ENCODE measurements around the gene THSD7A. TPM values are rescaled to one million over a fixed set of nuclear protein-coding genes. Genes with fewer than 3 reads are reported as not detected.

THSD7A gene
- total and polyA plus RNA-seq, 9 of the 15 experiments (the other 6 are each of a cell fraction or from before 2014, with no cell fraction given), result 0.01 to 0.02 TPM; not detected in 7

DNA sequence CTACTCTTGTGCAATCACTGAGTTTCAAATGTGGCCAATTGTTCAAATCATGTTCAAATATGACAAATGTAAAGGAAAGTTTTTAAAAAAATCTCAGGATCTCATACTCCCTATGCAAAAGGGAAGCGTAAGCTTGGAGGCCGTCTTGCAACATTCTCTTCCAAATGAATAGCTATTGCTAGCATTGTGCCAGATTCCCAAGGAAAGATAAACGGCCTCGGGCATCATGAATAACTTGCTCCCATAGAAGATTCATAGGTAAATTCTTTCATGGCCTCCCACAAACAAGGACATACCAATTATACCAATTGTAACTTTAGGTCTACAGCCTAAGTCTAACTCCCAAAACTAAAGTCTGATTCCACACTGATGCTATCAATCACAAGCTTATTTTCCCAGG is 416.9 kb downstream of the THSD7A start:
- Histone ChIP-seq H3K4me2 (ENCODE audit: insufficient read depth, low read length) (no peak overlapping the region), H3K4me3 (no peak overlapping the region), H3K9me1 (ENCODE audit: control insufficient read depth, insufficient read depth, low read length) (no peaks in the 10 kb centered on the region), H3K36me3 (ENCODE audit: control insufficient read depth, insufficient read depth, low read length) (no peaks in the 10 kb centered on the region), H3K27ac (ENCODE audit: extremely low read depth, low read depth, low read length) (no peak overlapping the region), H4K20me1 (replicated peaks; ENCODE audit: control insufficient read depth, insufficient read depth, low read length) (no peaks in the 10 kb centered on the region), H2AFZ (ENCODE audit: low read depth, low read length) (no peak overlapping the region), H3K4me1 (replicated peaks in 1 of 2; ENCODE audit: control insufficient read depth in 2 of 2, insufficient read depth in 2 of 2, low read length in 2 of 2) (no peaks in the 10 kb centered on the region), H3K27me3 (ENCODE audit: control insufficient read depth in 2 of 2, insufficient read depth in 2 of 2, low read length in 2 of 2) (no peaks in the 10 kb centered on the region), H3K9ac (ENCODE audit: insufficient read depth in 1 of 2, low read depth in 2 of 2, low read length in 2 of 2) (no peak overlapping the region), H3K9me3 (replicated peaks; ENCODE audit: control insufficient read depth, insufficient read depth, low read depth, low read length) (no peaks in the 10 kb centered on the region), H3K79me2 (ENCODE audit: control insufficient read depth, insufficient read depth, low read length) (no peaks in the 10 kb centered on the region)
- TF ChIP-seq SMAD3 (CRISPR knock-in tag; conservative IDR thresholded peaks at IDR 0.05), result no peak
- no peak for TF ChIP-seq HNRNPK (IDR thresholded peaks at IDR 0.05; ENCODE audit: low read depth, low read length, poor library complexity, severe bottlenecking)
- TF ChIP-seq ZNF583 (CRISPR knock-in tag; IDR thresholded peaks at IDR 0.05), result no peak
- no peak for TF ChIP-seq L3MBTL2 (IDR thresholded peaks at IDR 0.05)
- no peak for TF ChIP-seq HOXB6 (CRISPR knock-in tag; IDR thresholded peaks at IDR 0.05; ENCODE audit: borderline replicate concordance)
- TF ChIP-seq CREB3L1 (IDR thresholded peaks at IDR 0.05; ENCODE audit: borderline replicate concordance, low read depth), result no peak
- no peak for TF ChIP-seq TBP (optimal IDR thresholded peaks at IDR 0.05; ENCODE audit: low read depth, low read length)
- TF ChIP-seq CSDE1 (IDR thresholded peaks at IDR 0.05), result no peak
- TF ChIP-seq, protein P1, sequence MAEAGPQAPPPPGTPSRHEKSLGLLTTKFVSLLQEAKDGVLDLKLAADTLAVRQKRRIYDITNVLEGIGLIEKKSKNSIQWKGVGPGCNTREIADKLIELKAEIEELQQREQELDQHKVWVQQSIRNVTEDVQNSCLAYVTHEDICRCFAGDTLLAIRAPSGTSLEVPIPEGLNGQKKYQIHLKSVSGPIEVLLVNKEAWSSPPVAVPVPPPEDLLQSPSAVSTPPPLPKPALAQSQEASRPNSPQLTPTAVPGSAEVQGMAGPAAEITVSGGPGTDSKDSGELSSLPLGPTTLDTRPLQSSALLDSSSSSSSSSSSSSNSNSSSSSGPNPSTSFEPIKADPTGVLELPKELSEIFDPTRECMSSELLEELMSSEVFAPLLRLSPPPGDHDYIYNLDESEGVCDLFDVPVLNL (CRISPR knock-in tag; IDR thresholded peaks at IDR 0.05; ENCODE audit: low read depth), result no peak
- no peak for TF ChIP-seq MBD1 (CRISPR knock-in tag; IDR thresholded peaks at IDR 0.05)
- no peak for TF ChIP-seq ZNF586 (CRISPR knock-in tag; conservative IDR thresholded peaks at IDR 0.05)
- no peak for TF ChIP-seq THRA (IDR thresholded peaks at IDR 0.05)
- in situ Hi-C loops (cut with MboI) (loop anchor here (25.0 kb wide), 1 partner anchor 1072 kb away; no protein-coding TSS in a partner anchor), intact Hi-C loops (cut with micrococcal nuclease) (no loop called here)
- BruUV-seq (replicated peaks), result no TSS peak
- CTCF ChIA-PET (ENCODE audit: low intra/inter-chr PET ratio), result no interaction called here
- ATAC-seq (no peak), FAIRE-seq (no peak), DNase-seq (ENCODE audit: extremely low read depth in 1 of 4, low spot score in 3 of 4) (no peak)
- POLR2A ChIA-PET, result no interaction called here
- WGBS (ENCODE audit: insufficient coverage, low coverage, missing lambda C conversion rate), result 0% methylated on average over 4 of the region's 4 CpGs
